Stimulated activated CD4-positive, alpha-beta T cell treated with anti-CD3 and anti-CD28 coated beads, Interleukin-4, amount 100 ng/mL, for 24 hours (primary cell): ENCODE data around the gene C10orf90.
"Not testable (repeated sequence)": the region's sequence is repeated elsewhere in the genome, so short reads cannot be mapped to it uniquely, and the experiment has no call there.

Source experiments
- DNase-seq: peaks from one replicate; pipeline ENCODE4 v3.0.0-alpha.2; 2020

The C10orf90 gene

GRCh38 chr10:126387041-126387921, 283.2 kb downstream of the C10orf90 start:
- peak; percentile 33 for DNase-seq

- no peak for DNase-seq
Measured at GRCh38 chr10:126384269-126384873, 286.1 kb downstream of the C10orf90 start.

DNA sequence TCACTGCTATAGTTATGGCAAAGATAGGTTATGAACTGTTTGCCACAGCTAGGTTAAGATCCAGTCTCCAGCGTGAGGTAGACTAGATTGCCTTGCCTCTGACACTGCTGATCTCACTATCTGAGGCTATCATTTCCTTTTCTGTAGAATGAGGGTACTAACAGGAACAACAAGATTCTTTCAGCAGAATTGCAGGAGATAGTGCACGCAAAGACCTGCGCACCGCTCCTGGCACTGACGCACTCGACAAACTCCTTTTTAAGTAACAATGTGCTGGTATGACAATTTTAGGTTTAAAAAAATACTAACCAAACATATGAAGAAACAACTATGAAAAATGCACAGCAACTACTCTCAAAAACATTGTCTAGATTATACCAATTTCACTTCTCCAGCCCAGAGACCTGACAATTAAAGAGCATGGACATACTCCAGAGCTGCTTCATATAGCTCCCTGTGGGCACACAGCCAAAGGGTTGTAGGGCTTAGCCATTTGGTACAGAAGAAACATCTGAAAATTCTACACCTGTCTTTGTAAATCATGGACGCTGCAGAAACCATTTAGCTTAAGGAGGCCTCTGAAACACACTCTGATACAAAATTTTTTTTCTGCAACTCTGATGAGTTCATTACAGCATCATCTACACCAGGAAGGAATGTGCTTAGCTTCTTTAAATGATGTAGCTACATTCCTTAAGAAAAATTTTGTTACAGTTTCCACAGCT, 290.0 kb downstream of the C10orf90 start:
- no peak for DNase-seq

- not testable (repeated sequence) for DNase-seq
Measured at GRCh38 chr10:126379166-126379565, 291.3 kb downstream of the C10orf90 start.

DNA sequence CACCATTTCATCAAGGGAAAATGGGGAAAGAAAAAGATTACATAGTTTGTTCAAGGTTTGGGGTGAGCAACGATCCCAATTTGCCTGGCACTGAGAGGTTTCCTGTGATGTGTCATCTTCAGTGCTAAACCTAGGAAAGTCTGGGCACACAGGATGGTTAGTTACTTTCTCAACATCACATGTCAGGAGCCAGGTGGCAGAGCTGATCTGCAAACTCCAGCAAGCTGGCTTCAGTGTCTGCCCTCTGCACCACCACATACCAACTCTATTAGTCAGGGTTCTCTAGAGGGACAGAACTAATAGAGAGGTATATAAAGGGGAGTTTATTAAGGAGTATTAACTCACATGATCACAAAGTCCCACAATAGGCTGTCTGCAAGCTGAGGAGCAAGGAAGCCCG, 293.5 kb downstream of the C10orf90 start:
- no peak for DNase-seq

GRCh38 chr10:126375926-126376554, 294.5 kb downstream of the C10orf90 start:
- DNase-seq, result no peak

GRCh38 chr10:126375299-126375698, 295.2 kb downstream of the C10orf90 start:
- DNase-seq, result no peak
